Progenitor cell of endocrine pancreas (in vitro differentiated cells): ENCODE data around the gene MARCHF6. TPM values are rescaled to one million over a fixed set of nuclear protein-coding genes. Genes with fewer than 3 reads are reported as not detected.
"Not testable (repeated sequence)": the region's sequence is repeated elsewhere in the genome, so short reads cannot be mapped to it uniquely, and the experiment has no call there.

Source experiments
- DNase-seq: peaks from one replicate; pipeline ENCODE4 v3.0.0; 2021; ENCODE audit warnings: low spot score; ENCODE audit not compliant: unreplicated experiment
- H3K27ac Mint-ChIP-seq: 2 replicates; pipeline ENCODE4 v1.8.0; 2021; ENCODE audit warnings: mild to moderate bottlenecking, moderate library complexity, mixed read lengths
- H3K27me3 Mint-ChIP-seq: 2 replicates; pipeline ENCODE4 v1.8.0; 2021; ENCODE audit warnings: mixed read lengths
- H3K36me3 Mint-ChIP-seq: 2 replicates; pipeline ENCODE4 v1.8.0; 2022; ENCODE audit warnings: mixed read lengths; ENCODE audit not compliant: insufficient read depth
- H3K4me1 Mint-ChIP-seq: 2 replicates; pipeline ENCODE4 v1.8.0; 2021; ENCODE audit warnings: low read depth, mixed read lengths
- H3K4me3 Mint-ChIP-seq: 2 replicates; pipeline ENCODE4 v1.8.0; 2021; ENCODE audit warnings: low read depth, mild to moderate bottlenecking, moderate library complexity, mixed read lengths
- H3K9me3 Mint-ChIP-seq: 2 replicates; pipeline ENCODE4 v1.8.0; 2021; ENCODE audit warnings: low read depth, mixed read lengths
- CTCF ChIP-seq: fragments of 200-600 bp; sonication (generic); IDR thresholded peaks from one replicate; pipeline ENCODE4 v1.5.0; 2021; ENCODE audit warnings: antibody characterized with exemption, mild to moderate bottlenecking; ENCODE audit not compliant: unreplicated experiment
- total RNA-seq: library from RNA; stranded (reverse); gene quantifications from 2 replicates; pipeline ENCODE4 v1.2.1, GENCODE V29; 2021

MARCHF6 gene
- total RNA-seq, 1 donor from 2014 or later = 239 TPM

- no peak overlapping the region for H3K27ac Mint-ChIP-seq
- H3K9me3 Mint-ChIP-seq = no peaks in the 10 kb centered on the region
- peaks cover 19% of the 10 kb centered on the region for H3K27me3 Mint-ChIP-seq
- no peak for TF ChIP-seq CTCF
- DNase-seq = no peak
- H3K36me3 Mint-ChIP-seq = no peaks in the 10 kb centered on the region
- H3K4me3 Mint-ChIP-seq = no peak overlapping the region
- no peaks in the 10 kb centered on the region for H3K4me1 Mint-ChIP-seq
Measured at GRCh38 chr5:10339058-10339811, 14.3 kb upstream of the MARCHF6 start.

GRCh38 chr5:10339958-10340357 lies 13.5 kb upstream of the MARCHF6 start:
- H3K27ac Mint-ChIP-seq = no peak overlapping the region
- no peak for DNase-seq
- H3K4me3 Mint-ChIP-seq = no peak overlapping the region
- TF ChIP-seq CTCF = no peak
- H3K4me1 Mint-ChIP-seq = no peaks in the 10 kb centered on the region
- H3K9me3 Mint-ChIP-seq = no peaks in the 10 kb centered on the region
- peaks cover 12% of the 10 kb centered on the region for H3K27me3 Mint-ChIP-seq
- no peaks in the 10 kb centered on the region for H3K36me3 Mint-ChIP-seq

- Mint-ChIP-seq H3K36me3 (no peaks in the 10 kb centered on the region), H3K4me3 (no peak overlapping the region), H3K27me3 (no peaks in the 10 kb centered on the region), H3K27ac (no peak overlapping the region), H3K4me1 (no peaks in the 10 kb centered on the region), H3K9me3 (no peaks in the 10 kb centered on the region)
- no peak for DNase-seq
- no peak for TF ChIP-seq CTCF
Measured at GRCh38 chr5:10343486-10343885, 10.0 kb upstream of the MARCHF6 start.

GRCh38 chr5:10344461-10345106 lies 8.9 kb upstream of the MARCHF6 start:
- not testable (repeated sequence) for H3K27ac Mint-ChIP-seq, H3K9me3 Mint-ChIP-seq, H3K4me1 Mint-ChIP-seq, H3K4me3 Mint-ChIP-seq, DNase-seq, H3K36me3 Mint-ChIP-seq, H3K27me3 Mint-ChIP-seq

- Mint-ChIP-seq H3K4me3 (no peak overlapping the region), H3K36me3 (no peaks in the 10 kb centered on the region), H3K27me3 (no peaks in the 10 kb centered on the region), H3K27ac (no peak overlapping the region), H3K4me1 (peaks cover 10% of the 10 kb centered on the region), H3K9me3 (no peaks in the 10 kb centered on the region)
- DNase-seq = no peak
- TF ChIP-seq CTCF = no peak
Measured at GRCh38 chr5:10348258-10348657, 5.2 kb upstream of the MARCHF6 start.
